Mammary epithelial cell (primary cell): ENCODE results near the gene PIGR.

Experiments used
- CTCF ChIP-seq, 2 donors: IDR thresholded peaks in 1 of 2; conservative IDR thresholded peaks in 1 of 2; 2 replicates each; pipeline ENCODE4 v1.5.1; 2011 to 2012; ENCODE audit warnings: inconsistent platforms in 2 of 2, low read length in 2 of 2, mild to moderate bottlenecking in 2 of 2, control low read depth in 1 of 2, low read depth in 1 of 2; ENCODE audit not compliant: insufficient read depth in 1 of 2; ENCODE audit errors: extremely low read depth in 1 of 2
- EZH2 ChIP-seq: IDR thresholded peaks from 2 replicates; pipeline ENCODE4 v1.6.1; 2012; ENCODE audit warnings: low read length, inconsistent platforms, borderline replicate concordance

GRCh38 chr1:206880314-206880713, 66.0 kb downstream of the PIGR start:
- TF ChIP-seq CTCF (conservative IDR thresholded peaks at IDR 0.05 in 1 of 2, IDR thresholded peaks at IDR 0.05 in 1 of 2; ENCODE audit: extremely low read depth in 1 of 2, insufficient read depth in 1 of 2, low read depth in 1 of 2, low read length in 2 of 2) (no peak), EZH2 (no peak)
